Sigmoid colon (tissue), 3 donors: Measurements from ENCODE around the gene CD27.

Source experiments
- POLR2A ChIP-seq, 2 donors: fragments of 450-650 bp; IDR thresholded peaks; one replicate each; pipeline ENCODE4 v1.6.1; 2016; ENCODE audit warnings: antibody characterized with exemption in 2 of 2, mild to moderate bottlenecking in 2 of 2, moderate library complexity in 2 of 2
- TF ChIP-seq, protein P1 (sequence below), 4 experiments: fragments of 450-650 bp in 3 of 4; fragments of 200-600 bp in 1 of 4; IDR thresholded peaks; one replicate each; pipeline ENCODE4 v1.5.1; 2016 to 2019; ENCODE audit warnings: antibody characterized with exemption in 4 of 4, mild to moderate bottlenecking in 3 of 4, moderate library complexity in 2 of 4

DNA sequence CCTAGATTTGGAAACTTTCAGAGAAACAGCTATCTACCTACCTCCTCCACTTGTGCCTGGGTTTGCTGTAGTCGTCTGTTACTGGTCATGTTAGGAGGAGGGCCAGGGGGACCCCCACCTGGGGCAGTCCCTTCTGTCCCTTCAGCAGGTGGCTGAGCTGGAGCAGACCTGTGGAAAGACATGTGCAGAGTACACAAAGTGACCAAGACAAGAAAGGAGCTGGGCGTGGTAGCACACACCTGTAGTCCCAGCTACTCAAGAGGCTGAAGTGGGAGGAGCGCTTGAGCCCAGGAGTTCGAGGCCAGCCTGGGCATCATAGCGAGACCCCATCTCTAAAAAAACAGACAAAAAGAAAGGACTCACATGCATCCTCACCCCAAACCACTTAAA, 21.4 kb downstream of the CD27 start:
- TF ChIP-seq, protein P1, sequence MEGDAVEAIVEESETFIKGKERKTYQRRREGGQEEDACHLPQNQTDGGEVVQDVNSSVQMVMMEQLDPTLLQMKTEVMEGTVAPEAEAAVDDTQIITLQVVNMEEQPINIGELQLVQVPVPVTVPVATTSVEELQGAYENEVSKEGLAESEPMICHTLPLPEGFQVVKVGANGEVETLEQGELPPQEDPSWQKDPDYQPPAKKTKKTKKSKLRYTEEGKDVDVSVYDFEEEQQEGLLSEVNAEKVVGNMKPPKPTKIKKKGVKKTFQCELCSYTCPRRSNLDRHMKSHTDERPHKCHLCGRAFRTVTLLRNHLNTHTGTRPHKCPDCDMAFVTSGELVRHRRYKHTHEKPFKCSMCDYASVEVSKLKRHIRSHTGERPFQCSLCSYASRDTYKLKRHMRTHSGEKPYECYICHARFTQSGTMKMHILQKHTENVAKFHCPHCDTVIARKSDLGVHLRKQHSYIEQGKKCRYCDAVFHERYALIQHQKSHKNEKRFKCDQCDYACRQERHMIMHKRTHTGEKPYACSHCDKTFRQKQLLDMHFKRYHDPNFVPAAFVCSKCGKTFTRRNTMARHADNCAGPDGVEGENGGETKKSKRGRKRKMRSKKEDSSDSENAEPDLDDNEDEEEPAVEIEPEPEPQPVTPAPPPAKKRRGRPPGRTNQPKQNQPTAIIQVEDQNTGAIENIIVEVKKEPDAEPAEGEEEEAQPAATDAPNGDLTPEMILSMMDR (IDR thresholded peaks at IDR 0.05): no peak
- TF ChIP-seq POLR2A (IDR thresholded peaks at IDR 0.05): no peak
